Activated CD4-positive, CD25-positive, alpha-beta regulatory T cell treated with anti-CD3 and anti-CD28 coated beads, Interleukin-2, amount 50 U/mL, for 16 hours (primary cell): ENCODE results near the gene GALNT13.

Experiments used
- DNase-seq: peaks from one replicate; pipeline ENCODE4 v3.0.0-alpha.2; 2020; ENCODE audit warnings: low read depth, low spot score

The GALNT13 gene

DNA sequence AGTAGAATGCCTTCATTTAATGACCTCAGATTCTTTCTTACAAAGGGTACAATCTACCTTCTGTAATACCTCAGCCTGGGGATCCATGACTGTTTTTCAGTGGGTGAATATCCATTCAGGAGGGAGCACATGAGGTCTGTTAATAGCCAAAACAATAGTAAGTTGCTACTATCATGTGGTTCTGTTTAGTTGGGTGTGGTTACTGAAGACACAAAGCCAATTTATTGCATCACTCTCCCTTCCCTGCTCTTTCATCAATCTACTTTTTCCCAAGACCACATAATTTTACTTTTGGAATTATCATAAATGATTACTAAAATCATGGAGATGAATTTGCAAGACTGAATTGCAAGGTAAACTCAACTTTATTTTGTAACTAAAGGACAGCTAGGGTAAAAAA lies 254.2 kb downstream of the GALNT13 start:
- no peak for DNase-seq

DNA sequence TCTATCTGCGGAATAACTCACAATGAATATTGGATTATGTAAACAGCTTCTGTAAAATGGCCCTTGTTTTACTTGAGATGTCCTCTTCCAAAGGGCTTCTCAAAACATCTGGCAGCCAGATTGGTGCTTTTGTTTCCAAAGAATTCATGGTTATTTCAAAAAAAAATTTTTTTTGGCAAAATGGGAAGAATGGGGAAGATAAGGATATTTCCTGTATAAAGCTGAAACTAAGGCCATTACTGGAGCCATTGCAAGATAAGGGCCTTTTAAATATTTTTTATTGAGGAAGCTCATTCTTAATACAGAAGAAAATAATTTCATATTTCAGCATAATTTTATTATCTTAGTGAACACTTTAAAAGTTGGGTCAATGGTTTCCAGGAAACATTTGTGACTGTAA lies 259.1 kb downstream of the GALNT13 start:
- no peak for DNase-seq

DNA sequence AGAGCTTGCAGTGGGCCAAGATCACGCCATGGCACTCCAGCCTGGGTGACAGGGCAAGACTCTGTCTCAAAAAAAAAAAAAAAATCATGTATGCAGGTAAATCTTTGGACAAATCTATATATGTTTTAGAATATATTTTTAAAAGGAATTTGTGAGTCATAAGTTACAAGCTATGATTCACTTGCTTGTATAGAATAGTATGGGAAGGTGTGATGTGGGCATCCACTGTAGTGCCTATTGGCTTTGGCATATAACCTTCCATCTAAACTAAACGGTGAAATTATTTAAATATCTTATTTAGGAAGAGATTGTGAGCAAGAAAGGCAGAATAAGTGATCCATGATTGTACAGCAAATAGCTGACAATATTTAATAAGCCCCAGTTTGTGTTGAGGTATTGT lies 261.1 kb downstream of the GALNT13 start:
- DNase-seq: no peak

DNA sequence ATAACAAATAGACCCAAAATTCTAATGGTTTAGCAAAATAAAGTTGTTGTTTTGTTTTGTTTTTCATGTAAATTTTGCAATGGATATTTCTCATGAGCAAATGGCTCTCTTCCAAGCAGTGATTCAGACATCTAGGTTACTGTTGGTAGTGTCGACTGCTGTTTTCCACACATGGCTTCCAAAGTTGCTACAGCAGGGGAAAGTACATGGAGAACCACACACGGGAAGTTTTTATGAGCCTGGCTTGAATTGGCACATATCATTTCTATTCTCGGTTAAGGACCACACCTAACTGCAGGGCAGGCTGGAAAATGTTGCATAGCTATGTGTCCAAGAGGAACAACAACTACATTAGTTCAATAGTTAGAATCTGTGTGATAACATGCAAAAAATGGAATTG lies 262.1 kb downstream of the GALNT13 start:
- no peak for DNase-seq

DNA sequence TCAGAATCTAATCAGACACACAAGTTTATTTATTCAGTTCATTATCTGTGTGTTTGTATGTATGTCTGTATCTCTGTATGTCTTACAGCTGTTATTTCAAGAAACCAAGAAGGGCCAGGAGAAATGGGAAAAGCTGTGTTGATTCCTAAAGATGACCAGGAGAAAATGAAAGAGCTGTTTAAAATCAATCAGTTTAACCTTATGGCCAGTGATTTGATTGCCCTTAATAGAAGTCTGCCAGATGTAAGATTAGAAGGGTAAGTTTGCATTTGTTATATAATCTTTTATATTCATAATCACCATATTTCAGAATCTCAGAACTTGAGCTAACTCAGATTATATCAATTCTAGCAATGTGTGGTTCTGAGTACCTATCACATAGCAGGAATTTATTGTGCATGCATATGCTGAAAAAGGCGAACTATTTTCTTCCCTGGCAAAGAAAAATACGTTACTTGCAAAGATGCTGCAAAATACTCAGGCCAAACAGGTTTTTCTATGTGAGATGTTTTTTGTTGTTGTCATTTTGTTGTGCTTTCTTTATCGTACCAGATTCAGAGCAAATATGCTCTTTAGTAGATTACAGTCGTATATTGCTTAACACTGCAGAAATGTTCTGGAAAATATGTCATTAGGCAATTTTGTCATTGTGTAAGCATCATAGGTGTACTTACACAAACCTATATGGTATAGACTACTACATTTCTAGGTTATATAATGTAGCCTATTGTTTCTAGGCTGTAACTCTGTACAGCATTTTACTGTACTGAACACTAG lies 268.7 kb downstream of the GALNT13 start:
- DNase-seq: no peak

DNA sequence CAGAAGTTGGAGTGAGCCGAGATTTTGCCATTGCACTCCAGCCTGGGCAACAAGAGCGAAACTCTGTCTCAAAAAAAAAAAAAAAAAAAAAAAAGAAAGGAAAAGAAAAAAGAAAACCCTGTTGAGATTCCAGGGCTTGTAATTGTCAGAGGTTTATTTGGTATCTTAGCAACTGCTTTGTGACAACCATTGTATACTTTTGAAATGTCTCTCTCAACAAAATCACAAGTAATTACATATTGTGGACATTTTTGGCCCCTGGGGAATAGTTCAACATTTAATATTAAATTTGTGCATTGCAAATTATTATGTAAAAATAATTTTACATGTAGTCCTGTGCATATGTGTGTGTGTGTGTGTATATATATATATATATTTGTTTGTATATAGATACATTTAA lies 270.8 kb downstream of the GALNT13 start:
- DNase-seq: no peak

DNA sequence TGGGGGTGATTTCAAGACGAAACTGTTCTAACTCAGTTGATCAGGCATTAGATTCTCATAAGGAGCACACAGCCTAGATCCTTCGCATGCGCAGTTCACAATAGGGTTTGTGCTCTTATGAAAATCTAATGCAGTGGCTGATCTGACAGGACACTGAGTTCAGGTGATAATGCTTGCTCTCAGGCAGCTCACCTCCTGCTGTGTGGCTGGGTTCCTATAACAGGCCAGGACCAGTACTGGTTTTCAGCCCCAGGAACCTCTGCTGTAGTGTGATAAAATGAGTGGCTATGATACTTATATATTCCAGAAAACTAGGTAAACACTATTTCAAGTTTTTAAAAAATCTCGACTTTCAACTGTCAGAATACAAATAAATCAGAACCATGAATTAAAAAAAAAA lies 271.4 kb downstream of the GALNT13 start:
- no peak for DNase-seq

DNA sequence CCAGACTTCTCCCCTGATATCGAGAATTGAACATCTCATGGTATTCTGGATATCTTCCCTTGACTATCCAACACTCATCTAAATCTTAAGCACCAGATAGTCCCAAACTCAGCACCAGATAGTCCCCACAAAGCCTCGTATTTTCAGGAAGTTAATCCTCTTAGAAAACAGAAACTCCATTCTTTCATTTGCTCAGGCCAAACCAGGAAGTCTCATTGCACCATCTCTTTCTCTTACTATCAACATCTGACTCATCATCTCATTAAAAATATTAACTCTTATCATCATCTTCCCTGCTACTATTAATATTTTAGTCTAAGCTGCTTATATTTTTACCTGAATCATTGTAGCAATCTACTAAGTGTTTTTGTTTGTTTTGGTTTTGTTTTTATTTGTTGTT lies 286.4 kb downstream of the GALNT13 start:
- DNase-seq: no peak

DNA sequence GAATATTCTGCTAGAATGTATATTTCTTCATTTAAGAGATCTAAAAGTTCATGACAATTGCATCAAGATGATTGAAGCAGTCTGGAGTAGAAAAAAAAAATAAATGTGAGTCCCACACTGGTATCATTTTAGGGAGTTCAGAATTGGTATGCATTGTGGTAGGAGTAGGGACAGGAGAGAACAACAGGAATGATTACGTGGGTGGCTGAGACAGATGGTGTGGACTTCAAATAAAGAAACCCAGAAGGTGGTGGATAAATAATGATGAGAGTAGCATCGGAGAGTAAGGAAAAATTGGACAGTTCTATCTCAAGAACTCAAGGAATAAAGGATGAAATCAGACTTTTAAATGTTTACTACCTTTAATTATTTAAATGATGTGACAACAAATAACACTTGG lies 289.6 kb downstream of the GALNT13 start:
- no peak for DNase-seq

DNA sequence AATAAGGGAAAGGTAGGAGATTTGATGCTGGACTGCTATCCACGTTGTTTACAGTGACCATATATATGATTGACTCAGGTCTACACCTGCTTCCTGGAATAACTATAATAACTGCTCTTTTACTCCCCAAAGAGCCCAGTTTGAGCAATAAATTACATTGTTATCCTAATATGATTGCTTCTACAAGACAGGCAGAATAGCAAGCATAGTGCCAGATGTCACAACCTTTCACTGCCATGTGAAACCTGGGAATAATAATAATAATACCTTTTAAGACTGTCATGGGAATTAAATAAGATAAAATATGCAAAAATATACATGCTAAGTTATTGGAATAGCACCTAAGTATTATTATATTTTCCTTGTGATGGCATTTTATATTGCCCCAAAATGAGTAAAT lies 298.7 kb downstream of the GALNT13 start:
- no peak for DNase-seq

DNA sequence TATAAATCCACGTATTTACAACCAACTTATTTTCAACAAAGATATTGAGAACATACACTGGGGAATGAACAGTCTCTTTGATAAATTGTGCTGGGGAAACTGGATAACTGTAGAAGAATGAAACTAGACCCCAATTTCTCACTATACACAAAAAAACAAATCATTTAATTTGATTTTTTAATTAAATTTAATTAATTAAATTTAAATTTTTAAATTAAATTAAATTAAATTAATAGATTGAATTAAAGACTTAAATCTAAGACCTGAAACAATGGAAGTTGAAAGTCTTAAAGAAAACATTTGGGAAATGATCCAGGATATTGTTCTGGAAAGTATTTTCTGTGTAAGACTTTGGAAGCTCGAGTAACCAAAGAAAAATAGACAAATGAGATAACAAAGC lies 301.4 kb downstream of the GALNT13 start:
- no peak for DNase-seq

DNA sequence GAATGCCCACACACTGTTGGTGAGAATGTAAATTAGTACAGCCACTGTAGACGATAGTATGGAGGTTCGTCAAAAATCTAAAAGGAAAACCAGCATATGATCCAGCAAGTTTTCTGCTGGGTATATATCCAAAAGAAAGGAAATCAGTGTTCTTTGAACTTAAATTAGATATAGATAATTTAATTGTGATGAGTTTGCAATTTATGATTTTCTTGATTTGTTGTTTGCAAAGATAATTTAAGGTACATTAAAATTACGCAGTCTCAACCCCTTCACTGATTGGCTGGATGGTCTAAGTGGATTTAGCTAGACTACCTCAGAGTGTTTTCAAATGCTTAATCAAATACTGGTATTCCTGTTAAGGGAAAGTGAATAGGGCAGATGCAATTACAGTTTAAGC lies 302.2 kb downstream of the GALNT13 start:
- DNase-seq: no peak

DNA sequence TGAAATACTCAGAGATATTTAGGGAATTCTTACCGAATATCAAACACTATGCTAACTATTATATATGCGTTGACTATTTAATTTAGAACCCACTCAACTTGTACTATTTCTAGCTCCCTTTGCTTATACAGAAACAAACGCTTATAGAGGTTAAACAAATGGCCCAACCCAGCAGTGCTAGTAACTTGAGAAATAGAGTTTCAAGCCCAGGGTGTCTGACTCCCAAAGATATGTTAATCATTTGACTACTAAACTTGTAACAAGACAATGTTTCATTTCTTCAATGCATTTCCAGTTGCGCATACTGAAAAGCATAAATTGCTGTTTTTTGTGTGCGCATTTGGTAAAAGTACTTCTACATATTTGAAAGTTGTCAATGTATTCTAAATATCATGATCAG lies 310.3 kb downstream of the GALNT13 start:
- DNase-seq: no peak

DNA sequence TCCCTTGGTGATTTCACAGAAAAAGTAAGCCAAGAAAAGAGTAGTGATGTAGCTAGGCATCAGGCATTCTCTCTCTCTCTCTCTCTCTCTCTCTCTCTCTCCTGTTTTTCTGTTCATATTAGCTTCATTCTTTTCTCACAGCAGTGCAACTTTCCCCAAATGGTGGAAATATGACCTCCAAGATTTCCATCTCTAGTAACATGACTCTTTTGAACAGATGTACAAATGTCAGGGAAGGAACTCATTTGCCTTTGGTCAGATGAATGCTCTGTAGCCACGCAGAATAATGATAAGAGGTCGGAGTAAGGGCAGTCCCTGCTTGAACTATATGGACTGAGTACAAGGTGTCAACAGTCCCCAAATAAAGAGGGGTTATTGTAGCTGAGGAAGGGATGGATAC lies 316.2 kb downstream of the GALNT13 start:
- no peak for DNase-seq

DNA sequence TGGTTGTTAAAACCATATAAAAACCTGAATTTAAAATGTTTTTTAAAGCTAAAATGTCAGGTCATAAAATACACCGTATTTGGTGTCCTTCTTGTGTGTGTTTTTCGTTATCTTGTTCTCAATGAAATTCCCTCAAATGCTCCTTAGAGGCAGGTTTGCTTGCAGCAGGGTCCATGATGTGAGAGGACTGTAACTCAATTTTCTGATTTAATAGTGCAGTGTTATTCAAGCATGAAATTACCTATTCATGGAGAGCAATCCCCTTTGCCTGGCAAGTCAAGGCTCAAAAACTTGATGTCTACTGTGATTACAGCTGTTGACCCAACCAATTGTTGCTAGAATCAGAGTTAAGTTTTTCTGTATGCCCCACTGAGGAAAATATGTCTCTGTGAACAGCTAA lies 318.2 kb downstream of the GALNT13 start:
- no peak for DNase-seq

DNA sequence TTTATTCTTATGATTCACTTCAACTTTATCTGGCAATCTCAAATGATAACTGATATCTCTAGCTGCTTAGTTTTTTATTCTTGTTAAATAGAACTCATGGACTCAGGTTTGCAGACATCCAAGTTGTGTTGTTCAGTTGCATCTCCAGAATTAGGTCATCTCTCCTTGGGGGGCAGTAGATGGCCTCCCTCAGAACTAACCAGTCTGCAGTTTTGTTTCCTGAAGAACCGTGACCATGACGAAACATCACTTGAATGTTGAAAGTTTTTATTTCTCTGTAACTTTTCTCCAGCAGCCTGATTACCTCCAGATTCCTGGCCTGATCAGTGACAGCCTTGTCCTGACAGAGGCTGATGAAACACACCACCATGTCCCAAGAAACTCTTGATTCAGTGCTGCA lies 321.5 kb downstream of the GALNT13 start:
- no peak for DNase-seq

DNA sequence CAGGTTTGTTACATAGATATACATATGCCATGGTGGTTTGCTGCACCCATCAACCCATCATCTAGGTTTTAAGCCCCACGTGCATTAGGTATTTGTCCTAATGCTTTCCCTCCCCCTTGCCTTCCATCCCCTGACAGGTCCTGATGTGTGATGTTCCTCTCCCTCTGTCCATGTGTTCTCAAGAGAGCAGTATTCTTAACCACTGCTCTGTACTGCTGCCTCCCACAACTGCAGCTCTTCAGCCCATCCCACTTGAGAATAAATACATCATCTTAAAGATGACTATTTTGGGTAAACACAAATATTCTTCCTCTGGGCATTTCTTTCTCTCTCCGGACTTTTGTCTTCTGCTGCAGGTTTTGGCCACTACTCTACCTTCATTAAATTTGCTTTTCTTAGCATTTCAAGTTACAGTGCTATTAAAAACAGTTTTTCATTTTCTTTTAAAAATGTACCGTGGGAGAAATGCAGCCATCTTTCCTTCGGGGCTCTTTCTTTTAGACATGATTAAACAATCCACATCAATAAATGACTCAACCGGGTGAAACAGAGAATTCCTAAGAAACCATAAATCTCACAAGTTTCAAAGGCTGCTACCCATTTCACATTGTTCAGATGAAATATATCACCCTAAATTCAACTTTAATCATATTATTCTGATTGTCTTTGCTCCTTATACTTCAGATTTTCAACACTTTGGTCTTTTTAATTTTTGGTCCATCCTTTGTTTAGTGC lies 323.4 kb downstream of the GALNT13 start:
- DNase-seq: no peak

DNA sequence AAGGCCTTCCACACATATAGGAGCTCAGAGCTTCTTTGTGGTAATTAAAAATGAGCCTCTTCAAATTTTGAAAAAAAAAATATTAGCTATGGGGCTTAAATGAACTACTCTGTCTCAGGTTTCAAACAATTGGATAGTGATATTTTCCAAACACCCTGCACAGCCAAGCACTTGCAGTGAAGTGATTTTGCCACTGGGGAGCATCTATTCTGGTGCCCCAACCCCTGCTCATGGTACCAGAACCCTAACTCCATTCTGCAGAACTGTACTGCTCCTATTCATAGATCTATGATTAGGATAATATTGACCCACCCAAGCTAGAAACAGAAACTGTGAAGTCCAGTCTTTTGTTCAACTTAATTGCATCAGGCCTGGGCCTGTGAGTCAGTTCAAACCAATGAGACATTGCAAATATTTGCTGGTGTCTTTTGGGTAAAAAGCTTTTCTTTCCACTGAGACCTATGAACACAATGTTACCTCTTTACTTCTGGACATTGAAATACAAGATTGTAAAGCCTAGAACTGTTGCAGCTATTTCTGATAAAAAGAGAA lies 324.0 kb downstream of the GALNT13 start:
- DNase-seq: no peak

DNA sequence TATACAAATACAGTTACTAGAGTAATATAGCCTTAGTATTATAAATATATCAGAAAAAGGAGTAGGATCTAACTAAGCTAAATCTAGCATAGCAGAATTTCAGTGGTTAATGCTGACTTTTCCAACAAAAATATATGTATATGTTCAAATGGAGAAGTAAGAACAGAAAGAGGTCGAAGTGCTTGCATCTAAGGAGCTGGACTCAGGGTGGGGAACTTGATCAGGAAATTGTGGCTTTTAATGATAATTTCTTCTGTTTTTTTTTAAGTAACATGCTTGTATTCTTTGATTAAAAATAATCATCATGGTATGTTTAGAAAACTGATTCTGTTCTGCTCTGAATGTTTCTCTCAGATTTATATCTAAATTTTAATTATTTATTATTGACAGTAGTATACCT lies 327.1 kb downstream of the GALNT13 start:
- no peak for DNase-seq

DNA sequence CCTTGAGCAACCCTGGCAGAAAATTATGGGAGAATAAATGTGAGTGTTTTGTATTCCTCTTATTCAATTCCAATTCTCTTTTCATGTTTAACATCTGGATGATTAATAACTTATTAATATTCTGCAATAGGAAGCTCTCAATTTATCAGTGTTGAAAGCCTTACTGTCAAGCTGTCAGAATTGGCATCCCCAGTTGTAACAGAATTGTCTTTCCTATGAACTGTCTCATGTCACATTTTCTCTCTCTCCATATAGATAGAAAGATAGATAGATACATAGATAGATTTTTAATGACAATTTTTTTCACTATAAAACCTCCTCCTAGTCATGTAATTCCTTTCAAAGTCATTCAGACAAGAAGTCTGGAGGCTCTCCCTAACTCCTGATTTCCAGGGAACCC lies 331.5 kb downstream of the GALNT13 start:
- no peak for DNase-seq

DNA sequence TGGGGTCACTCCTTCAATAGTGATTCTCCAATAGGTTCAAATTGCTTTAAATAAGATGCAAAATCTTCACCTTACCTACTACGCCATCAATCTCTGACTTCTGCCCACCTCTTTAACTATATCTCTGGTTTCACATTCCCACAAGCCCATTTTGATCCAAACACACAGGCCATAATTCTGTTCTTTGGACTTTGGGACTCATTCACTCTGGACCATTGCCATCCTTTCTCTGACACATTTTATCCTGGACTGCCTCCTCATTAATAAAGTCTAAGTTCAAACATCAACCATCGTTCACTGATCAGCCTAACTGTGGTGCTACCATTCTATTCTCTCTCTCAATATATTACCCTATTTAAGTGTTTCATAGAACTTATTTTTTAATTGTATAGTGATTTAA lies 332.2 kb downstream of the GALNT13 start:
- no peak for DNase-seq

DNA sequence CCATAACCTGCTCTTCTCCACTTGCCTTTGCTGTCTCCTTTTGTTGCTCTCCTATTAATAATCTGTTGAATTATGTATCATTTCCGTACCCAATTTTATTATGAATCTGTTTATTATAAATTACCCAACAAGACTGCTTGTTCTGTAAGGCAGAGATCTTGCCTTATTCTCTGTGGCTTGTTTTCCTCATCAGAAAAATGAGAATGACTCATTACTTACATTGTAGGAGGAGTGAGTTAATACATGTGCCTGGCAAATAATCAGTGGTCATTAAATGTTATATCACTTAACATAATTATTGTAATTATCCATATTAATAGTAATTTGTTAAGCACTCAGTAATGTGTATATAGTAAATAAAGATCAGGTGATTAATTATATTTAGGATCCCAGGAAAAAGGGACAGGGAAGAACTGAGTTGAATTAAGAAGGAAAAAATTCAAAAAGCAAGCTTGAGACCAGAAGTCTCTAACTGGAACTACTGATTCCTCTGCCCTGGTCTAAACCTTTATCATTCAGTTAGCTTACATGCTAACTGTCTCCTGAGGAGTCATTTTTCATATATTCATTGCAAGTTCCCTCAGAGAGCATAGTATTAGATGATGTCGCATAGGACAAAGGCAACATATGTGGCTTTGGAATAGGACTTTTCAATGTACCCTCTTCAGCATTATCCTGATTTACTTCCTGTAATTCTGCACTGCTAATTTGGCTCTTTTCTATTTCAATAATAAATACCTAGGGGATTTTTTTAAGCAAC lies 335.7 kb downstream of the GALNT13 start:
- DNase-seq: no peak
